Ovary (tissue), 9 donors: Measurements from ENCODE around the gene ADCY5. TPM values are rescaled to one million over a fixed set of nuclear protein-coding genes. Genes with fewer than 3 reads are reported as not detected.

Source experiments
- DNase-seq, 5 donors: peaks; one replicate each; pipeline ENCODE4 v3.0.0-alpha.2; 2019 to 2020
- H3K27ac ChIP-seq, 2 donors: fragments of 200-600 bp; one replicate each; pipeline versions ENCODE4 v1.5.1 to v1.8.0; 2019 to 2022
- H3K27me3 ChIP-seq: fragments of 200-600 bp; one replicate; pipeline ENCODE4 v1.8.0; 2022
- H3K36me3 ChIP-seq: fragments of 200-600 bp; sonication (generic); one replicate; pipeline ENCODE4 v1.5.1; 2019
- H3K4me1 ChIP-seq: one replicate; pipeline ENCODE4 v1.8.1; 2013; ENCODE audit warnings: mild to moderate bottlenecking, moderate library complexity; ENCODE audit not compliant: insufficient read depth
- H3K4me3 ChIP-seq: fragments of 200-600 bp; sonication (generic); one replicate; pipeline ENCODE4 v1.5.1; 2017
- H3K9me3 ChIP-seq, 2 donors: fragments of 200-600 bp in 1 of 2; sonication (generic) in 1 of 2; one replicate each; pipeline versions ENCODE4 v1.5.1 to v1.8.1; 2013 to 2019; ENCODE audit warnings: mild to moderate bottlenecking in 1 of 2, moderate library complexity in 1 of 2
- CTCF ChIP-seq, 3 donors: fragments of 450-650 bp in 2 of 3; fragments of 200-600 bp in 1 of 3; IDR thresholded peaks; one replicate each; pipeline versions ENCODE4 v1.5.1 to v1.8.0; 2016 to 2022; ENCODE audit warnings: antibody characterized with exemption in 3 of 3, mild to moderate bottlenecking in 1 of 3
- EP300 ChIP-seq: sonication (generic); formaldehyde crosslinking; IDR thresholded peaks from one replicate; pipeline ENCODE4 v1.6.1; 2017; ENCODE audit warnings: antibody characterized with exemption
- POLR2A ChIP-seq: fragments of 450-650 bp; IDR thresholded peaks from one replicate; pipeline ENCODE4 v1.6.1; 2017; ENCODE audit warnings: antibody characterized with exemption, mild to moderate bottlenecking, moderate library complexity
- WGBS, 3 donors: extraction: QIAGEN DNeasy Blood & Tissue Kit in 1 of 3; methylation state at CpG; one replicate each; pipeline versions ENCODE4 v1.1.5 to v1.1.7; 2013 to 2017; 5-methylcytosine and 5-hydroxymethylcytosine counted together
- intact Hi-C, 4 donors: fragments of 100-400 bp; cut with DNase I; formaldehyde crosslinking; loops; one replicate each; pipeline versions ENCODE4 v1.11.0 to v1.15.1; 2022 to 2023
- polyA plus RNA-seq, 2 donors: library from polyadenylated mRNA; stranded (reverse); fragments of 200-250 nt in 1 of 2; fragments of 350-450 nt in 1 of 2; fragmentation: Illumina TruSeq in 1 of 2; extraction: RNeasy Lipid Tissue Mini Kit (QIAGEN cat#74804) in 1 of 2; gene quantifications; one replicate each; pipeline ENCODE4 v1.2.3, GENCODE V29; 2013 to 2014
- total RNA-seq, 7 donors: library from RNA; depleted of rRNA in 2 of 7; stranded (reverse); fragments of >200 nt in 2 of 7; fragmentation: NEBNext Ultra II Directional in 3 of 7; extraction: Animal tissue kit (Norgen Biotek cat#: 25700) in 3 of 7; gene quantifications; one replicate each; pipeline versions ENCODE4 v1.1.0 to v1.2.4, GENCODE V29; 2016 to 2023
- donor health status: DM: no; HTN: no; CAD: no; lungs with moderate emphysema.
- donor health status: DM: no; HTN: no; CAD: no.
- donor health status: Bipolar disorder and iron deficiency.
- donor health status: DM: yes; HTN: yes; CAD: no.
- donor health status: DM: no; HTN: no; CAD: no.
- donor health status: DM: yes; HTN: yes; CAD: no.

ADCY5 gene
- total and polyA plus RNA-seq, 9 donors, result 5.3 to 36.2 (median 20.3) TPM

DNA sequence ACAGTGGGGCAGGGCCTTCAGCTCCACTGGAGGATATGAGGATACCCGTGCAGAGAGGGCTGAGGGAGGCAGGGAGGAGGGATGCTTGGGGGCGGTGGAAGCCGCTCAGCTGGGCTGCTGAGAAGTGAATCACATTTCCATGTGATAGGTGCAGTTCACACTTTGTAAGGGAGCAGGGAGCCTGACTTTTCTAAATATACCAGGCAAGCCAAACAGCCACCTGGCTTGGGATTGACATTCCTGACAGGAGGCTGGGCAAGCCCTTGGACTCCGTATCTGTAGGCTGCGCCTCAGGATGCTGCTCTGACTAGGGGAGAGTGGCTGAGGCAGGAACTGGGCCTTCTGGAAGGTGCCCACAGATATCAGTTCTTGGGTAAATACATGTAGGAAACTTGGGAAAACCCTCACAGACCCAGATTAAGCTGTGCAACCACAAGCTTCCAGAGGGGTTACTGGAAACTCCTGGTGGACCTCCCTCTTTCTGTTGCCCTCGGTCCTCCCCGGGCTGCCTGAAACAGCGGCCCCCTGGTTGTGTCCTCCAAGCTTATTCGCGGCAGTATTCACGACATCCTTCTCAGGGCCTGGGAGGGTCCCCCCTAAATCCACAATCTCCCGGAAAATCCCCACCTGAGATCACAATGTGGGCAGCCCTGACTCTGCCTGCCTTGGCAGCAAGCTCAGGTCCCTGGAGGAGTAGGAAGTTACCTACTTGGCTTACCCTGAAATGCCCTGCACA lies 33.0 kb upstream of the ADCY5 start:
- intact Hi-C loops, result no loop called here
- whole genome bisulfite sequencing, 3 donors, result 80 to 88% (median 82%) methylated on average over 12 of the region's 12 CpGs
- no peak for DNase-seq

GRCh38 chr3:123481071-123481470 lies 32.2 kb upstream of the ADCY5 start:
- DNase-seq, result no peak
- no peaks in the 10 kb centered on the region for H3K4me1 ChIP-seq
- no peaks in the 10 kb centered on the region for H3K36me3 ChIP-seq
- 52 to 70% (median 62%) methylated on average over 7 of the region's 7 CpGs for WGBS, 3 donors
- no peaks in the 10 kb centered on the region for H3K27me3 ChIP-seq
- H3K9me3 ChIP-seq, result no peaks in the 10 kb centered on the region
- H3K4me3 ChIP-seq, result no peak overlapping the region
- no peak for TF ChIP-seq POLR2A
- TF ChIP-seq EP300, result no peak
- TF ChIP-seq CTCF (IDR thresholded peaks at IDR 0.05), result no peak
- H3K27ac ChIP-seq, result no peak overlapping the region
- intact Hi-C loops, result no loop called here

More for the DNA sequence above, 33.0 kb upstream of the ADCY5 start:
- no peak overlapping the region for H3K27ac ChIP-seq
- H3K4me3 ChIP-seq, result no peak overlapping the region
- H3K36me3 ChIP-seq, result no peaks in the 10 kb centered on the region
- H3K27me3 ChIP-seq, result no peaks in the 10 kb centered on the region
- no peaks in the 10 kb centered on the region for H3K4me1 ChIP-seq
- TF ChIP-seq CTCF (IDR thresholded peaks at IDR 0.05), result no peak
- no peak for TF ChIP-seq EP300
- TF ChIP-seq POLR2A, result no peak
- H3K9me3 ChIP-seq, result no peaks in the 10 kb centered on the region

- intact Hi-C loops, result no loop called here
- H3K36me3 ChIP-seq, result no peaks in the 10 kb centered on the region
- H3K4me3 ChIP-seq, result no peak overlapping the region
- TF ChIP-seq CTCF (IDR thresholded peaks at IDR 0.05) (no peak), POLR2A (no peak), EP300 (no peak)
- H3K9me3 ChIP-seq, result no peaks in the 10 kb centered on the region
- WGBS, 3 donors, result 86 to 89% (median 89%) methylated on average over 4 of the region's 4 CpGs
- H3K27ac ChIP-seq, result no peak overlapping the region
- H3K4me1 ChIP-seq, result no peaks in the 10 kb centered on the region
- no peaks in the 10 kb centered on the region for H3K27me3 ChIP-seq
- no peak for DNase-seq
Measured at GRCh38 chr3:123480428-123480827, 31.5 kb upstream of the ADCY5 start.

DNA sequence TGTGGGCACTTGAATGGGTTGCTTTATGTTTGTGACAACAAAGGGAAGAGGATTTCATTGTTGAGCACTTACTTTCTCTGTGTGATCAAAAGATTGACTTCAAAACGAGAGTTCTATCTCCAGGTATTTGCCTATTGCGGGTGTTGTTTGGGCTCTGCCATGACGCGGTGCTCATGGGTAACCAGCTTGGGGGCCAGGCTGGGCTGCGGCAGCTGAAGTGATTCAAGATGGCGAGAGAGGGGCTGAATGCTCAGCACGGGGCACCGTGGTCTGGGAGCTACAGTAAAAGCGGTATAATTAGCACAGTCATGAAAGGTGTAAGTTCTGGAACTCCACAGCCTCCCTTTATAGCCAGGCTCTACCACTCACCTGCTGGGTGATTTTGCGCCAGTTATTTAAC lies 31.0 kb upstream of the ADCY5 start:
- WGBS, 3 donors, result 92 to 95% (median 95%) methylated on average over 10 of the region's 10 CpGs
- Histone ChIP-seq H3K36me3 (no peaks in the 10 kb centered on the region), H3K9me3 (no peaks in the 10 kb centered on the region), H3K27ac (no peak overlapping the region), H3K27me3 (no peaks in the 10 kb centered on the region), H3K4me3 (no peak overlapping the region), H3K4me1 (no peaks in the 10 kb centered on the region)
- TF ChIP-seq POLR2A (no peak), EP300 (no peak), CTCF (IDR thresholded peaks at IDR 0.05) (no peak)
- no peak for DNase-seq
- intact Hi-C loops, result no loop called here
